Limb (tissue), 2 donors: Measurements from ENCODE around the gene STXBP5.
"Not testable (repeated sequence)": the region's sequence is repeated elsewhere in the genome, so short reads cannot be mapped to it uniquely, and the experiment has no call there.

ENCODE experiments used
- DNase-seq, 2 donors: peaks; one replicate each; pipeline ENCODE4 v3.0.0-alpha.2; 2016; ENCODE audit errors: extremely low spot score in 2 of 2

The STXBP5 gene

GRCh38 chr6:147372806-147373205, 168.6 kb downstream of the STXBP5 start:
- no peak for DNase-seq

DNA sequence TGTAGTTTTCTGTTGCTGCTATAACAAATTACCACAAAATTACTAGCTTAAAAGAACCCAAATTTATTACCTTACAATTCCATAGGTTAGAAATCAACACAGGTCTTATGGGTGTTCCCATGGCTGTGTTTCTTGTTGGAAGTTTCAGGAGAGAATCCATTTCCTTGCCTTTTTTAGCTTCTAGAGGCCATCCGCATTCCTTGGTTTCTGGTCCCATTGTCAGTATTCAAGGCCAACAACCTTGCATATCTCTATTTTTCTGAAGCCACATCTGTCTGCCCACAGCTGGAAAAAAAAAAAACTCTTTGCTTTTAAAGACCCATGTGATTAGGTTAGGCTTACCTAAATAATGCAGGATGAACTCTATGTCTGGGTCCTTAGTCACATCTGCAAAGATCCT, 174.6 kb downstream of the STXBP5 start:
- no peak for DNase-seq

- not testable (repeated sequence) for DNase-seq
Measured at GRCh38 chr6:147380841-147381240, 176.6 kb downstream of the STXBP5 start.

- DNase-seq: no peak
Measured at GRCh38 chr6:147381712-147382111, 177.5 kb downstream of the STXBP5 start.

DNA sequence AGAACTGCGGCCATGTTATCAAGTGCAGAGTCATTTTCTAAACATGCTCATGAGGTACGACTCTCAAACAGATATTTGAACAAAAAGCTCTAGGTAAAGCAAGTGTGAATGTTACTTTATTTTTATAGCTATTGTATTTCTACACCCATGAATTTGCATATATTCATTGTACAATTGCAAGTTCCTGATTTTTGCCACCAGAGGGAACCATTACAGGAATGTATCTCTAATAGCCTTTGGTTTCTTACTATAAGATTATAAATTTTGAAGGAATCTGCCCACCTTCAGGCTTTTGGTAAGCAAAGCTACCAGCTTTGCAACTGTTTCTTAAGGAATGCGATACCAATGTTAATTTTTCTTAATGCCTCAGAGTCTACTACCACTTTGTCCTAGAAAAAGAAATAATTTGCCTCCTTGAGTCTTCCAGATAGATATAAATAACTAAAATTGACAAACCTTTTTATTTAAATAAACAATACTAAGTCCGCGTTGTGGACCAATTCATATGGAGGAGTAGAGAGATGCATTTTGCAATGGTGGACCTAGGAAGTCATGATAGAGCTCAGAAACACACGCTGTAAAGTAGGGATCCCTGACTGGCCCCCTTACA, 178.8 kb downstream of the STXBP5 start:
- no peak for DNase-seq

GRCh38 chr6:147384029-147384428, 179.8 kb downstream of the STXBP5 start:
- no peak for DNase-seq

GRCh38 chr6:147384737-147385710, 180.8 kb downstream of the STXBP5 start:
- DNase-seq: no peak

DNA sequence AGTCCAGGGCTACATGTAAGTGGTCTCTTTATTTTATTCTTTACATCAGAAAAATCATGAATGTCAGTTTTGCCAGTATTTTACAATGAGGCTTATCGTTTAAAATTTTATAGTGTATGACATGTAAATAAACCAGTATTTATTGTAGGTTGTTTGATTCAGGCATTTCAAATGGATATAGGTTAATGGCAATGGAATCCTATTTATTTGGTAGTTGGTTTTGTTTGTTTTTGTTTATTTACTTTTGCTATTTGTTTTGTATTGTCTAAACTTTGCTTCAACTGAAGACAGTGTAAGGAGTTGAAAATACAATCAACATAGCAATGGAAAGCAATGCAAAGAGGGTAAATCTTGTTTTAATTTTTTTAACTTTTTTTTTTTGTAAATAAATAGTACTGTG, 185.2 kb downstream of the STXBP5 start:
- DNase-seq: no peak

DNA sequence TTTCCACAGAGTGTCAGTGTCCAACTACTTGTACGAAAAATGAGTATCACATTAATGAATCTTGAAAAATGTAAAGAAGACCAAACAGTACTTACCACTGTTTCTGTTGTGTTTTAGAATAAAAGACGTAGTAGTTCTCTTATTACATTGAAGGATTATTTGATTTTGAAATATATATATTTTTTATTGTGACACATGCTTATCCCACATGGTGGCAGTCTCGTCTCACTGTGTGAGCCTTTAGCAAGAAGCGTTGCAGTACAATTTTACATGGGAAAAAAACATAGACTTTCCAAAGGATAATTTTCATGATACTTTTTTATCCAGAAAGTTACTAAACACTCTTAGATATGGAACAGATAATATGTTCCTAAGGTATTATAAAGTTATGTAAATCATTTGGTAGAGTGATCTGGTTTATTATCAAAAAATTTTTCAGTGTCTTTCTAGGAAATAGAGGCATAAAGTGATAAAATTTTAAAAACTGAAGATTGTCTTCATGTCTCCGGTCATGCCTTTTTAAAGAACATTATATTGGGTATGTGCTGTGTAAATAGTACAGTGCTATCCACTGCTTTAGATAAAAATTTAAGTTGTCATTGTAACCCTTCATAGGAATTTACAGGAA, 186.8 kb downstream of the STXBP5 start:
- DNase-seq: peak; percentile 44 to 48

DNA sequence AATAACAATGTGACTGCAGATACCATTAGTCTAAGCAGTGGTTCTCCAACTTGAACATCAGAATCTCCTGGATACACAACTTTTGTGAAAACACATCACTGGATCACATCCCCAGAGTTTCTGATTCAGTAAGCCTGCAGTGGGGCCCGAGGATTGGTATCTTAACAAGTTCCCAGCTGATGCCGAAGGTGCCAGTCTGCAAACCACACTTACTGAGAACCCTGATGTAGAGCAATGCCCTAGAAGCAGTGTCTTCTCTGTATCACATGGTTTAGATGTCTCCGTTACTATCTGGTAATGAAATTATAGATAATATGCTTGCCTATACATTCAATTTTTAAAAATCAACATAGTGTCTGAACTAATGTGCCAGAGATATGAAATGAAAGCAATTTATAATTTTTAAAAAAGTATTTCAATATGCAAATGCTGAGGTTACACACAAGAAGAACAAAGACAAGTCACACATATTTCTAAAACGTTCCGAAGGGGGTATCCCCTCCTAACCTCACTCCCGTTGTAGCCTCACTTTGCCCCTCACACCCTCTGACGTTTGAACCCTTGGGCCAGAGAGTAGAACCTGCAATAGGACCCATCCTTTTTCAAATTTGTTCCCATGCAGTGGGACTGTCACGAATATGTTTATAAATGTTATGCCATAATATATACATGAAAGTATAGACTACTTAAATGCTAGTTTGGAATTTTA, 188.9 kb downstream of the STXBP5 start:
- no peak for DNase-seq

DNA sequence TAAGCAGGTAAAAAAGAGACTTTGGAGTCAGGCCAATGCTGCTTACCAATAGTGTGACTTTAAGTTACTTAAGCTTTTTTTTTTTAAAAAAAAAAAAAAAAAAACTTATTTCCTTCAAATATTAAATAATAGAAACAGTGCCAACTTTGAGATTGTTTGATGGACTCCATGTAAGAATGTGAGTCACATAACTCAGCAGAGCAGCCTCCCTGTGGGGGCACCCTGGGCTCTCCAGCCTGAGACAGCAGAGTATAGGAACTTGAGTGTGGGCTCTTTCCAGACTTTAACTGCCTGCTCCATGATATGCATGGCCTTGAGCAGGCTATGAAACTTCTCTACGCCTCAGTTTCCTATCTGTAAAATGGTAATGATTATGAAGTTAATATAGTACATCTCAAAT, 190.9 kb downstream of the STXBP5 start:
- DNase-seq: no peak

GRCh38 chr6:147397306-147397705, 193.1 kb downstream of the STXBP5 start:
- DNase-seq: no peak

- no peak for DNase-seq
Measured at GRCh38 chr6:147400968-147401367, 196.8 kb downstream of the STXBP5 start.

DNA sequence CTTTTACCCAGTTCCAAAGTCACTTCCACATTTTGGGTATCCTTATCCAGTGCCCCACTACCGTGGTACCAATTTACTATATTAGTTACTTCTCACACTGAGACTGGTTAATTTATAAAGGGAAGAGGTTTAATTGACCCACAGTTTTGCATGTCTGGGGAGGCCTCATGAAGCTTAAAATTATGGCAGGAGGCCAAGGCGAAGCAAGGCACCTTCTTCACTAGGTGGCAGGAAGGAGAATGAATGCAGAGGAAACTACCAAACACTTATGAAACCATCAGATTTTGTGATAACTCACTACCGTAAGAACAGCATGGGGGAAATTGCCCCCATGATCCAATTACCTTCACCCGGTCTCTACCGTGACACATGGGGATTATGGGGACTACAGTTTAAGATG, 197.6 kb downstream of the STXBP5 start:
- no peak for DNase-seq

DNA sequence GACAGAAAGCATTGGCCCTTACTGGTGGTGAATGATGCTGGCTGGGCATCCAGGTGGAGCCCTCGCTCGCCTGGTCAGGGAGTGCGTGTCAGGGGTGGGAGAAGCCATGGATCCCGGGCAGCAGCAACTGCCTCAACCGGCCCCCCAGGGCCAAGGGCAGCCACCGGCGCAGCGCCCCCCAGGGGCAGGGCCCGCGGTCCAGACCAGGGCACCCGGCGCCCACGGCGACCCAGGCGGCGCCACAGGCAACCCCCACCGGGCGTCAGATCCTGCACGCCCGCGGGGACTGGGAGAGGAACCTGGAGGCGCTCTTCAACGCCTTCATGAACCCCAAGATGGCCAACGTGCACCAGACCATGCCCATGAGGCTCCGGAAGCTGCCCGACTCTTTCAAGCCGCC, 202.6 kb downstream of the STXBP5 start:
- no peak for DNase-seq

DNA sequence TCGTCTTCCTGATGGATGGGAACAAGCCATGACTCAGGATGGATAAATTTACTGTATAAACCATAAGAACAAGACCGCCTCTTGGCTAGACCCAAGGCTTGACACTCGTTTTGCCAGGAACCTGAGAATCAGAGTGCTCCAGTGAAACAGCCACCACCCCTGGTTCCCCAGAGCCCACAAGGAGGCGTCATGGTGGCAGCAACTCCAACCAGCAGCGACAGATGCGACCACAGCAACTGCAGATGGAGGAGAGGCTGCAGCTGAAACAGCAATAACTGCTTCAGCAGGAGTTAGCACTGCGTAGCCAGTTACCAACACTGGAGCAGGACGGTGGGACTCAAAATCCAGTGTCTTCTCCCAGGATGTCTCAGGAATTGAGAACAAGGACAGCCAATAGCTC, 203.4 kb downstream of the STXBP5 start:
- no peak for DNase-seq

DNA sequence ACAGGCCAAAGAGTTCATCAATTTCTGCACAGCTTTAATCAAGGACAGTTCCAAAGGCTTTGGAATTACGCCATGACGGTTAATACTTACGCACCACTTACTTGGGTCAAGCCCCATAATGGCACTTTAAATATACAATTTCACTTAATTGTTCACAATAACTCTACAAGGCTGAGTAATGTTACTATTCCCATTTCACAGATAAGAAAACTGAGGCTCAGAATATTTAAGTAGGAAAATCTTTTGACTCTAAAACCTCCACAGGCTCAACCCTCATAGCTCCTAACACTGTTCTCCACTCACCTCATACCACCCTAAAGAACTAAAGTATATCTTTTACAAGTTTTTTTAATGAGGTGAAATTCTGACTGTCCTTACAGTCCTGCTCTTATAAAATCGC, 212.4 kb downstream of the STXBP5 start:
- no peak for DNase-seq

- no peak for DNase-seq
Measured at GRCh38 chr6:147417954-147418353, 213.7 kb downstream of the STXBP5 start.

GRCh38 chr6:147418523-147418922, 214.3 kb downstream of the STXBP5 start:
- no peak for DNase-seq

GRCh38 chr6:147421903-147422302, 217.7 kb downstream of the STXBP5 start:
- DNase-seq: no peak

GRCh38 chr6:147423111-147423510, 218.9 kb downstream of the STXBP5 start:
- DNase-seq: no peak

- DNase-seq: no peak
Measured at GRCh38 chr6:147429794-147430193, 225.6 kb downstream of the STXBP5 start.
